HG02943 (cell line): Measurements from ENCODE around the gene MRPS12.
A peak's percentile ranks its signal among the peaks of the same experiment; 100 is the strongest.

ENCODE experiments used
- ATAC-seq: cut with Tn5 transposase; IDR thresholded peaks from one replicate; pipeline ENCODE4 v1.9.1; 2021; ENCODE audit warnings: mild to moderate bottlenecking, low read depth, moderate library complexity; ENCODE audit not compliant: unreplicated experiment

Gene MRPS12

DNA sequence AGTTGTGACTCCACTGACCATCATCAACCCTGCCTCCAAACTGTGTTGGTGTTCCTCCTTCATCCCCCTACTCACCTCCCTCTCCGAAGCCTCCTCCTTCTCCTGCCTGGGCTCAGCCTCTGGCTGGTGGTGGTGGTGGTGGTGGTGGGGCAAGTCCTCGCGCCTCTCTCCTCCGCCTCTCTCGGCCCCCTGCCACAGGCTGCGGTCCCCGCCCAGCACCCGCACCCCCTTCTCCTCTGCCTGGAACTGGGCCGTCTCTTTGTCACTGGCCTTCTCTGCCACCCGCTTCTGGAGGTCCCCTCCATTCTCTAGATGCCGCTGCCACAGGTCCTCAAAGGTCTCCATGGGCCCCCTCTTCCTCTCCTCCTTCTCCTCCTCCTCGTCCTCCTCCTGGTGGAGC is 20.3 kb upstream of the MRPS12 start:
- no peak for ATAC-seq

DNA sequence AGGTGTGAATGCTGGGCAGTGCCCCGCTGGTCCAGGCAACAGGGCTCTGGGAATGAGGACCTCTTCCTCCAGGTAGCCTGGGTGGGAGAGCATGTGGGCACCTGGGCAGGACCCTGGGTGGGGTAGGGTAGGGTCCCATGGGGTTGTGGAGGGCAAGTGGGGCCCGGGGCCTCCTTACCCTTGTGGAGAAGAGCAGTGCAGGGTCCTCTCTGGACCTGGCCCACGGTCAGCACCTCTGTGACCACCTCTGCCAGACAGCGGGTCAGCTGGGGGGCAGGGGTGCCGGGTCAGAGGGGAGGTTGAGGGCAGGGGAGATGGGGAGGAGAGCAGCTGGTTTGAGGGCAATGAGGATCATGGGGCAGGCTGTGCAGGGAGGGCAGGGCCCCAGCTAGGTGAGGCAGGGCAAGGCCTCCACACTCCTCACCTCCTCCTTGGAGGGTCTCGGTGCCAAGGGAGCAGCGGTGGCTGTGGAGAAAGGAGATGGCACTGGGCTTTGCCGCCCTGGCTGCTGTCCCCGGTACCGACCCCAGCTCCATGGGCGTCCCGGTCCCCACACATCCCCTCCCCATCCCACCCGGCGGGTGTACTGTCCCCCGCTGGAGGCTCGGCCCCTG is 19.2 kb upstream of the MRPS12 start:
- no peak for ATAC-seq

GRCh38 chr19:38912600-38913514 is 17.9 kb upstream of the MRPS12 start:
- no peak for ATAC-seq

GRCh38 chr19:38913958-38914357 is 16.8 kb upstream of the MRPS12 start:
- no peak for ATAC-seq

DNA sequence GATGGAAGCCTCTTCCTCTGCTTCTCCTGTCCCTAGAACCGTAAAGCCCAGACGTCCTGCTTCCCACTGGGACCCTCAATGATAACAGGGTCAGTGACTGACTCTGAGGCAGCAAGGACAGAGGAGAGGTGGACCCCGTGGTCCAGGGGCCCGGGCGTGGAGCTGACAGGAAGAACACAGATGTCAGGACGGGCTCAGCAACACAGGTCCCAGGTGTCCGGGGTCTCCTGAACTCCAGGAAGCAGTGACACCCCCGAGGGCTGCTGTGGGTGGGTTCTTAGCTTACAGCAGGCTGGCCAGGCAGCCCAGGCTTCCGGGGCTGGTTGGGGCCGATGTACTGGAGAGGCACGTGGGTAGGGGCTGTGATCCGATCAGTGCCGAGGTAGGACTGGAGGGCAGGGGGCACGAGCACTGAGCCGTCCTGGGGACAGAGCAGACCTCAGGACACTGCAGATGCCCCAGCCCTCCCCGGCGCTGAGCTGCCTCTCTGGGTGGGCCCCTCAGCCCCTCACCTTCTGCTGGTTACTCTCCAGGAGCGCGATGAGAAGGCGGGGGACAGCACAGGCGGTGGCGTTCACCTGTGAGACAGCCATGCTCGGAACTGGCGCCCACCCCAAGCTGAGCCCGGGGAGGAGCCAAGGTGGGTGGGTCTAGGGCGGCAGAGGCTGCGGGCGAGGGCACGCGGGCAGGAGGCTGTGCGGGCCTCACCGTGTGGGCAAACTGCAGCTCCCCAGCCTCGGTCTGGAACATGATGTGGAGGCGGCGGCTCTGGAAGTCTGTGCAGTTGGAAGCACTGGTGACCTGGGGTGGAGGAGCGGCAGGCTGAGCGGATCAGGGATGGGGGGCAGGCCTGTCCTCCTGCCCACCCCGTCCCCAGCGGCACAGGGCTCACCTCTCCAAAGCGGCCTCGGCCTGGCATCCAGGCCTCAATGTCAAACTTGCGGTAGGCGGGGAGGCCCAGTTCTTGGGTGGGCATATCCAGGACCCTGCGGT is 15.1 kb upstream of the MRPS12 start:
- ATAC-seq: no peak

DNA sequence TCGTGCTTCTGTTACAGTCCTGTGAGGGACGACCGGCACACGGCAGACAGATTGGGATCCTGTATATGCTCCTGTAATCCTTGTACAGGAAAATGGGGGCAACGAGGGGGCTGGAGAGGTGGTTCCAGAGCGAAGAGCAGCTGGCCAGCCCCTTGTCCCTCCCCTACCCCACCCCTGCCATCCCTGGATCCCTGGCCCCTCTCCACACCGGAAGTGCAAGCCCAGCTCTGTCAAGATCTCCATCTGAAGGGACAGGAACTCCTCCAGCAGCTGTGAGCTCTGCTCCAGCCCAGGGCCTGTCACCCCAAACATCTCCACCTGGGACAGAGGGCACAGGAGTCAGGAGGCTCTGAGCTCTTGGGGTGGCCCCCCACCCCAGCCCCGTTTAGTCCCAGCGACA is 13.2 kb upstream of the MRPS12 start:
- ATAC-seq: no peak

GRCh38 chr19:38917921-38918491 is 12.7 kb upstream of the MRPS12 start:
- ATAC-seq: no peak

DNA sequence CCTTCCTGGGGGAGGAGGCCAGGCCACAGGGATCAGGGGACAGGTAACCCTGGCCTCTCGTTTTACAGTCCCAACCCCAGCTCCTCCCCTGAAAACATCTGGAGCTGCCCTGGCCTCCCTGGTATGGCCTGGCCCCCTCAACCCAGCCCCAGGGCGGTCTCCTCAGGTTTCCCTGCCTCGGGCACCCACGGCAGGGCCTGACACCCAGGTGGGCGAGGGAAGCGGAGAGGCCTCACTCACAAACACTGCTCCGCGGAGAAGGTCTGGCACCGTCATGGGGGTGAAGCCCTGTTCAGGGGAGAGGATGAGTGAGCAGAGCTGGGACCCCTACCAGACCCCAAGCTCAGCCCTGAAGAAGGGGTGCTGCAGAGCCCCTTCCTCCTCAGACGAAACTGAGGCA is 12.2 kb upstream of the MRPS12 start:
- ATAC-seq: no peak

- ATAC-seq: no peak
Measured at GRCh38 chr19:38919837-38920601, 10.7 kb upstream of the MRPS12 start.

GRCh38 chr19:38920602-38921419 is 9.9 kb upstream of the MRPS12 start:
- ATAC-seq: no peak

DNA sequence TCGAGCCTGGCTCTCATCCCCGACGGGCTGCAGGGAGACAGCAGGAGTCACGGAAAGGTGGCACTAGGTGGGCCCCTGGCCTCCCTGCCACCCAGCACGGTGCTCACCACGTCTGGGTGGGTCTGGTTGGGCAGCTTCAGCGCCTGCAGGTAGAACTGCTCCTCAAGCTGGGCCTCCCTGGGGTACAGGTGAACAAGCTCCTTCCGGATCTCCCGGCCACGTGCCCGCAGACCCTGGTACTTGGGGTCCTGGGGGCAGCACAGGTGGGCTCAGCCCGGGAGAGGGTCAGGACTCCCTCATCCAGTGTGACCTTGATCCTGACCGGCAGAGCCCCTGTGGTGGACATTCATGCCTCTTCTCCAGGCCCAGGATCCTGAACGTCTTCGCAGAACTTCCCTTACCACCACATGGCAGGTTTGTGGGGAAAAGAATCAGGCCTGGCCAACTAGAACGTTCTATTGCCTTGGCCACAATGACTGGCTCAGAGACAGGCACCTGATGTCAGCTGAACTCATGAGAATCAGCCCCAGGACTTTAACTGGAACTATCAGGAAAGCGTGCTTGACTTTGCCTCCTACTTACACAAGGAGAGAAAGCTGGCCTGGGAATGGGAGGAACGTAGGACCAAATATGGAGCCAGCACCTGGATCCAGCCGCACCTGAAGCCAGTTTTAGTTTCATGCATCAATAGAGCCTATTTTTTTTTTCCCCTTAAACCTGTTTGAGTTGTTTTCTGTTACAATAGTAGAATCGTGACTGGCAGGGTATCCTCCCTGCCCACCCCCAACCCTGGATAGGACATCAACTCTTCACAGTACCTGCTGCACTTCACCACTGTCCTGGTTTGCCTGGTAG is 9.1 kb upstream of the MRPS12 start:
- ATAC-seq: no peak

DNA sequence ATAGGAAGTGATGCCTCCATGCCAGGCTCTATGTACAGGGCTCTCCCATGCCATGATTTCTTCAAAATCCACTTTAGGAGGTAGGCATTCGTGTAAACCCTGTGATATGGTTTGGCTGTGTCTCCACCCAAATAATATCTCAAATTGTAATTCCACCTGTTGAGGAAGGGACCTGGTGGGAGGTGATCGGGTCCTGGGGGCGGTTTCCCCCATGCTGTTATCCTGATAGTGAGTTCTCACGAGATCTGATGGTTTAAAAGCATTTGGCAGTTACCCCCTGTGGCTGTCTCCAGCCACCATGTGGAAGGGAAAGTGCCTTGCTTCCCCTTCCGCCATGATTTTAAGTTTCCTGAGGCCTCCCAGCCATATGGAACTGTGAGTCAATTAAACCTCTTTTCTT is 8.3 kb upstream of the MRPS12 start:
- no peak for ATAC-seq

- ATAC-seq: no peak
Measured at GRCh38 chr19:38924388-38924787, 6.4 kb upstream of the MRPS12 start.

DNA sequence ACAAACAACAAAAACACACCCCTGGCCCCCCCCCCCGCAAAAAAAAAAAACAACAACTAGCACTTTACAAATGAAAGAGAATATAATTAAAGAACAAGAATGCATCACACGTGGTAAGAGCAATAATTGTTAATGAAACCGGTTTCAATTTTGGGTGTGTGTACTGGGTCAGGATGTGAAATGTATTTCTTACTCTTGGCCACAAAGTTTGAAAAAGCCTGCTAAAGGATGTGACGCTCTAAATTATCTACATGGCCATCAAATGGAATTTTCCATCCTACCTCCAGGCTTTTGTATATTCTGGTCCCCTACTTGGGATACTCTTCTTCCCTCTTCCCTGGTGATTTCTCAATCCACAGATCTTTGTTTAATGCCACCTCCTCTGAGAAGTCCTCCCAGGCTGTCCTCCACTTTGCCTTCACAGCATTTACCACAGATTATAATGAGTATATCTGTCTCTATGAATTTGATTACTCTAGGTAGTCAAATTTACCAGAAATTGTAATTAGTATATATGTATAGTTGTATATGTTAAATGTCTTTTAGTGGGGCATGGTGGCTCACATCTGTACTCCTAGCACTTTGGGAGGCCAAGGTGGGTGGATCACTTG is 2.2 kb upstream of the MRPS12 start:
- no peak for ATAC-seq

DNA sequence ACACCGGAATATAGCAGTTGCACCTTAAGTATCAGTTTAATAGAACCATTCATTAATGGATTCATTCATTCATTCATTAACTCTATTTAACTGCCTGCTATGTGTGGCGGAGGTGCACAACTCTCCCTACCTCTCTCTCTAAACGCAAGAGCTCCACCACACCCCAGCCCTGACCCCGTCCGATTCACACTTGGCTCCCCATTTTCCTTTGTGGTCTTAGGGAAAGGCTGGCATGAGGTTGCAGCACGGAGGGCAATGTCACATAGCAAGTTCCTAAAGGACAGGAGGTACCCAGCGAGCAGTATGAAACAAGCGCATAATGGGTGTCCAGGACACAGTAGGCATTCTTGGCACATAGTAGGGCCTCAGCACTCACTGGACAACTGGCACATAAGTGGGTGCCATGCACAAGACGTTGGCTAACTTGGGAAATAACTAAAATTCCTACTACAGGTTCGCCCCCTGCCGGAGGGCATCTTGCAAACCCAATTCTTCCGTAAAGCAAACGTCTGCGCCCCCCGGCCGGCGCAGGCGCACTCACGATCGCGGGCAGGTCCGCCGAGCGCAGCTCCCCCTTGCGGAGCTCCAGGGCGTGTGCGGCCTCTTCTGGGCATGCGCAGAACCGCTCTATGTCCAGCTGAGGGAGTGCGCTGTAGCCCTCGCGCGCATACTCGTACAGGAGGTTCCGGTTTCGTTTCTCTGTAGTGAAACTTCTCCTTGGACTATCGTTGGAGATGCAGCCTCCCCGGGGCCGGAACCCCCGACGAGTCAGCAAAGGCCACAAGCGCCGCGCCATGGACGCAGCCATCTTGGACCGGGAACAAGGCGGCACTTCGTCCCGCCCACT is 592 bp upstream of the MRPS12 start, which contains the start of gene SARS2:
Gene SARS2, minus strand, starts transcription at position 835 of the 847 bp plus-strand sequence. Its CDS starts 27 bp downstream, at position 808.
- peak; percentile 78 for ATAC-seq

GRCh38 chr19:38931521-38931793 is 713 bp downstream of the MRPS12 start:
- ATAC-seq: no peak
